Activated CD8-positive, alpha-beta memory T cell treated with anti-CD3 and anti-CD28 coated beads for 4 hours (primary cell): ENCODE data around the gene TMEM255B.
"Not testable (repeated sequence)": the region's sequence is repeated elsewhere in the genome, so short reads cannot be mapped to it uniquely, and the experiment has no call there.

ENCODE experiments used
- DNase-seq, 2 donors: peaks; one replicate each; pipeline ENCODE4 v3.0.0-alpha.2; 2020; ENCODE audit warnings: low read depth in 2 of 2

TMEM255B gene

DNA sequence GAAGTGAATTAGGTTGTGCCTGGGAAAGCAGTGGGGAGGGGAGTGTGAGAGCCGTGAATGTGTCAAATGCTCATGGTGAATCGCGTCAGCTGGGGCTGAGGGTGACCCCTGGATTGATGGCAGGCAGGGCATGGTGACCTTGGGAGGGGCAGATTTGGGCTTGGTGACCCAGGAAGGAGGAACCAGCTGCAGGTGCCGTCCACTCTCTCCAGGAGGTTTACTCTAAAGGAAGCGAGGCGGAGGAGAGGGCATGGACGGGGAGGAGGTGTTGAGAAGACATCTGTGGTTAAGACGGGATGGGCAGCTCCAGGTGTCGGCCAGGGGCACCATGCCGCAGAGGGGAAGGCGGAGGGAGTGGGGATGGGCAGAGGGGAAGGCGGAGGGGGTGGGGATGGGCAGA is 28.7 kb downstream of the TMEM255B start:
- no peak for DNase-seq

DNA sequence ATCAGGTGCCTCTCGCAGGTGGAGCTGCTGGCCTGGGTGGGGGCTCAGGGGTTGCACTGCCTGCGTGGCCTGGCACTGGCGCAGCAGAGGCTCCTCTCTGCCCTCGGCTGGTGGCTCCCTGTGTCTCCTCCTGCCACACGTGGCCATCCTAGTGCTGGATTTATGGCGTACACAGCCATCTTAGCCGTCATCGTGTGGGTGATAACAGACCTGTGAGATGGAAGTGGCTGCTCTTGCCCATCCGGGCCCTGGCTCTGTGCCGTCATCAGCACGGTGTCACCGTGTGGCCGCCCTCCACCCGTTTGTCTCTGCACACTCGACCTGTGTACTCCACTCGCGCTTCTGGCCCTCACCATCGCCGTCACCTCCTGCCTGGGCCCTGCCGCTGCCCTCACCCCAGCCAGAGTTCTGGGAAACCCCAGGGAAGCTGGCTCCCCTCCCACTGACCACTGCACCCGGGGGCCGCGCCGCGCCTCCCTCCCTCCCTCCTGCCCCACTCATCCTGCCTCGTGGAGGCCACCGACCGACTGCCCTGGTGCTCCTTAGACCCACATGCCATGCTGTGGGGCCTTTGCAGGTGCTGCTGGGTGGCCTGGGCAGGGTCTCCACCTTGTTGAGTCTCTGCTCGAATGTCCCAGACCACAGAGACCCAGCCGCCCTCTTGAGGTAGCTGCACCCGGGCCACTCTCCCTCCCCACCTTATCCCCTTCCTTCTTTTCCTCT is 29.5 kb downstream of the TMEM255B start:
- DNase-seq: no peak

DNA sequence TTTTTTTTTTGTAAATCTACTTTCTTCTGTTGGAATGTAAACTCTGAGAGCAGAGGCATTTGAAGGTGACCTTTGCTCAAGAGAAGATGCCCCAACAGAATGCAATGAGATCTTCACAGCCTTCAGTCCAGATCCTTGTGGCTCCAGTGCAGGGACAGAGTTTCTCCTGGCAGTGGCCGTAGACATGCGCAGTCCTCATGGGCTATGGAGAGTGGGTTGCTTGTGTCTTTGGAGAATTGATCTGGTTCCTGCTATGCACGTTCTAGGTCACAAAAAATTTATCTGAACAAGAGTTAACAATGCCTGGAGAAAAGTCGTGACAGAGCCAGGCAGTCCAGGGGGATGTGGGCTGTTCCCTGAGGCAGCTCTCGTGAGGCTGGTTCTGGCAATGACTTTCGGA is 30.1 kb downstream of the TMEM255B start:
- no peak for DNase-seq

DNA sequence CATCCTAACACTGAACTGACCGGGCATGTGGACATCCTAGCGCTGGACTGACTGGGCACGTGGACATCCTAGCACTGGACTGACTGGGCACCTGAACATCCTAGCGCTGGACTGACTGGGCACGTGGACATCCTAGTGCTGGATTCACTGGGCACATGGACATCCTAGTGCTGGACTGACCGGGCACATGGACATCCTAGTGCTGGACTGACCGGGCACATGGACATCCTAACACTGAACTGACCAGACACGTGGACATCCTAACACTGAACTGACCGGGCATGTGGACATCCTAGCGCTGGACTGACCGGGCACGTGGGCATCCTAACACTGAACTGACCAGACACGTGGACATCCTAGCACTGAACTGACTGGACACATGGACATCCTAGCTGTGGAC is 30.9 kb downstream of the TMEM255B start:
- not testable (repeated sequence) for DNase-seq

DNA sequence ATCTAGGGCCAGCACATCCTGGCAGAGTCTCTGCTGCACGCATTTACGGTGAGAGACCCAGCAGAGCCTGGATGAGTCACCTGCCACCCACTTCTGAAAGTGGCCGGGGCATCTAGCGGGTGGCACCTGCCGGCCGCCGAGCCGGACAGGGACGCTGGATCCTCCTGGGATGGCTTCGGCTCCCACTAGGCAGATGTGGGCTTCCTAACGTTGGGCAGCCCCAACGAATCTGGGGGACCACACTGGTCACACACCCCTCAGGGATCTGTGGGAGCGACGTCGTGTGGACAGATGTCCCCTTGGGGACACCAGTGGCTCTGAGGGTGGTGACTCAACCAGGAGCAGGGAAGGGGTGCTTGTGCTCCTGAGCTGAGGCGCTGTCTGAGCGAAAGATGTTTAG is 32.2 kb downstream of the TMEM255B start:
- no peak for DNase-seq

DNA sequence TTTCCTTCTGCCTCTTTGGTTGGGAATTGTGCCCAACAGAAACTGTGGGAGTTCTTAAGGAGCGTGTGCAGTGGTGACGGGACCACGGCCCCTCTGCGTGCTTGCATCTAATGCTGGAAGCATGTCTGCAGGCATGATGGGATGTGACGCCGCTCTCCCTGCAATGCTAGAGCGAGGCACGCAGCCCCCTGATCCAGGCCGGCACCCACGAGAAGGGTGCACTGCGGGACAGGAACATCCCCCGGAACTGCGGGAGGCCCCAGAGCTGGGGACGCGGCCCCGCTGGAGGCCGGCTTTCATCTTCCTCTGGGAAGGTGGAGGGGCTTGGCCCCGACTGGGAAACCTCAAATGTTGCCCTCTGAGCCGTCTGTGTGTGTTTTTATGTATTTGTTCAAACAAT is 32.7 kb downstream of the TMEM255B start:
- DNase-seq: no peak

DNA sequence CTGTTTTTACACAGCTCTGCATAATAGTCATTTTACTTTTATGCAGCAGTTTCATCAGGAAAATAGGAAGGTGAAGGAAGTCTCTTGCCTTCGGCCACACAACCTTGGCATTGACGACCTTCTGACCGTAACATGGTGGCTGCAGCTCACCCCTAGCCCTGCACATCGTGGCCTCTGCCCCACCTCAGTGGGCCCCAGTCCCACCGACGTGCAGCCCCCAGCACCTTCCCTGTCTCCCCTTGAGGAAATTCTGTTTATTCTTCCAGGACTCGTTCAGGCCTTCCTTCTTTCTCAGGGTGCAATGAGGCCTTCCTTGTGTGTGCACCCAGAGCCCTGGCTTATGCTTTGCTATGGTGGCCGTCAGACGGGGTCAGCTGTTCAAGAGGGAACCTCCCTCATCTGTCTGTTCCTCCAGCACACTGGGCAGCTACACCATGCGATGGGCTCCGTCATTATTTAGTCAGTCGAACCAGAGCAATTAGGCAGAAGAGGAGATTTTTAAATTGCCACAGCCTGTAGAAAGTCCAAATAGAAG is 33.3 kb downstream of the TMEM255B start:
- no peak for DNase-seq

DNA sequence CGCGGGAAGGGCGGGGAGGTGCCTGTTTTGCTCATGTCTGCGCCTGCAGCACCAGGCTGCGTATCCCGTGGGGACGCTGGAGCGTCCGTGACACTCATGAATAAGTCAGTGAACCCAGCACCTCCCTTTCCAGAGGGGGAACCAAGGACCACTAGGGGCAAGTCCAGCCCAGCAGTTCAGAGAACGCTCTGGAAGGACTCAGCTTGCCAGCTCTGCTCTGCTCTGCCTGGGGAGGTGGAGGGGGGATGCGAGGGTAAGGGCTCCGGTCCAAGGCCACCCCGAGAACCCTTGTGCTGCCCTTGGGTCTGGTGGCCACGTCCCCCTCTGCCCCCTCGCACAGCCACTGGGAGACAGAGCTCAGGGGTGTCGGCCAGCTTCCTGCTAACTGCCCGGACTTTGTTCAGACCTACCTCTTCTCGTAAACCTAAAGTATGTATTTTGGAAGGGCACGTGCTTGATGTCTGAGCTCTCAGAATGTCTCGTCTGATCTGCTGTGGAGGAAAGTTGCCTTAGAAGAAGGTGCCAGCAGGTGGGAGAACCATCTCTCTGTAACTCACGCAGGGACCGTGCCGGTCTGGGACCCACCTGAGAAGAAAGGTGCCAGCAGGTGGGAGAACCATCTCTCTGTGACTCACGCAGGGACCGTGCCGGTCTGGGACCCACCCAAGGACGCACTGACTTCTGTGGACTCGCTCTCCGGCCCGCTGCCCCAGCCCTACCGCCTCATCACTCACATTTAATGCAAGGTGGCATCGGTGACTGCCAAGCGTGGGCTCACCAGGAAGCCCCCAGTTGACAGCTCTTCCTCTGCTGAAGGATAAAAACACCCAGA is 34.1 kb downstream of the TMEM255B start:
- no peak for DNase-seq

DNA sequence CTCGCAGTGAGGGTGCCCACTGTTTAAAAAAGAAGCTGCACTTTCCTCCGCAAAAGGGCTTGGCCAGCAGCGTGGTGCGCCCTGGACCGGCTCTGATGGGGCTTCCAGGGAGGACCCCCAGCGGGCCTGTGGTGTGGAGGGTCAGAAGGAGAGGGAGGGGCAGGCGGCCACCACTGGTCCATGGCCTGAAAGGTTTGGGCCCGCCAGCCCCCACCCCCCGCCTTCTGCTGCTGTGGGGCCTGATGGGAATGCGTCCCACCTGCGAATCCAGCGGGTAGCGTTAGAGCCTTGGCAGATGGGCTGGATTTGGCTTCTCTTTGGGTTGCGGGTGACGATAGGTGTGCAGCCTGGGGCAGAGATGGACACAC is 34.7 kb downstream of the TMEM255B start:
- DNase-seq: no peak

DNA sequence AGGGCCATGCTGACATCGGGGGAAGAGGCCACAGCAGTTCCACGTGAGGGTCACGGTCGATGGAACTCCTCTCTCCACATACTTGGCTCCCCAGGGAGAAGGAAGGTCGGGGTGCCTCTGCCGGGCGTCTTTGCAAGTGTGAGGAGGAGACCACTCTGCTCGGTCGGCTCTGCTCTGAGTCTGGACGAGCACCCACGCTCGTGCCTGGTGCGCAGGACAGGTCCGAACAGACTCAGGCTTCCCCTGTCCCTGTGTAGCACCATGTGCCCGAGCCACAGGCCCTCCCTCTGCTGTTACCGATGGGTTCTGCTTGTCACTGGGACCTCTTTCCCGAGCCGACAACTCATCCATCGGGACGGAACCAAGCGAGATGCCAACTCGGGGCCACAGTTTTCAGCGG is 35.1 kb downstream of the TMEM255B start:
- no peak for DNase-seq

DNA sequence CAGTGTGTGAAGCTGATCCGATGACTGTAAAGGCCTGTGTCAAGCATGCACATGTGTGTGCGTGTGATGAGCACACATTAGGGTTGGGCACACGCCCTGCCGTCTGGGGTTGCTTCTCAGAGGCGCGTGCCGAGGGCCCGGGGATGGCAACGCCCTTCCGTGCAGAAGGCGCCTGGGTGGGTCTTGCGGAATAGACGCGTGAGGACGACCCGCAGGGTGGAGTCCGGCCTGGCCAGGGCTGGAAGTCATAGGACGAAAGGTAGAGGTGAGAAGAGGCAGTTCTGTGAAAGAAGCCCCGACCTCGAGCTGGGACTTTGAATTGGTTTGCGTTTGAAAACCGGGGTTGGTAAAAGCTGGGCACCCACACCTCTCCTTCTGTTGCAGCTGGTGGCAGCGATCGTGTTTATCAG is 35.7 kb downstream of the TMEM255B start:
- no peak for DNase-seq

DNA sequence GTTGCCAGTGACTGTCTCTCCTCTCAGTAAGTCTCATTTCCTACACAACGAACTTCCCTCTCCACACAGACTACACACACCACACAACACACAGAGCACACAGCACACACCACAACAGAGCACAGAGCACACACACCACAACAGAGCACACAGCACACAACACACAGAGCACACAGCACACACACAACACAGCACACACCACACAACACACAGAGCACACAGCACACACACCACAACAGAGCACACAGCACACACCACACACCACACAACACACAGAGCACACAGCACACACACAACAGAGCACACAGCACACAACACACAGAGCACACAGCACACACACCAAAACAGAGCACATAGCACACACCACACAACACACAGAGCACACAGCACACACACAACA is 36.3 kb downstream of the TMEM255B start:
- not testable (repeated sequence) for DNase-seq

DNA sequence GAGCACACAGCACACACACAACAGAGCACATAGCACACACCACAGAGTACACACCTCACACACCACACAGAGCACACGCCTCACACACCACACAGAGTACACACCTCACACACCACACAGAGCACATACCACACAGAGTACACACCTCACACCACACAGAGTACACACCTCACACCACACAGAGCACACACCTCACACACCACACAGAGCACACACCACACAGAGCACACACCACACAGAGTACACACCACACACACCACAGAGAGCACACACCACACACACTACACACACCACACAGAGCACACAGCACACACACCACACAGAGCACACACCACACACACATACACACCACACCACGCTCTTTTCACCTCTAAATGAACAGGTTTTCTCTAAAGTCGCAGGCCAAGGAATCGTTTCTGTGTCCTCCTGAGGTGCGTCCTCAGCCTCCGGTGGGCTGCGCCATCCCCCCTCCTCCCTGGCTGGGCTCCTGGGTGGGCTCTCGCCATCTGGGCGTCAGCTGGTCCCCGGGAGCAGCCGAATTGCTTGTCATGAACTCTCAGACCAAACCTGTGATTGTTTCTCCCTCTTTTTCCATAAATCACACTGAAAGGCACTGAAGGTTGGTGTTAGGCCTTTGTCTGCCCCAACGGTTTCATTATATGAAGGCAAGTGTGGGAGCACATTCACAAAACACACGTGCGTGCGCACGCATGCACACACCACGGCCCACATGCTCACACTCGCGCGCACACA is 37.4 kb downstream of the TMEM255B start:
- no peak for DNase-seq

DNA sequence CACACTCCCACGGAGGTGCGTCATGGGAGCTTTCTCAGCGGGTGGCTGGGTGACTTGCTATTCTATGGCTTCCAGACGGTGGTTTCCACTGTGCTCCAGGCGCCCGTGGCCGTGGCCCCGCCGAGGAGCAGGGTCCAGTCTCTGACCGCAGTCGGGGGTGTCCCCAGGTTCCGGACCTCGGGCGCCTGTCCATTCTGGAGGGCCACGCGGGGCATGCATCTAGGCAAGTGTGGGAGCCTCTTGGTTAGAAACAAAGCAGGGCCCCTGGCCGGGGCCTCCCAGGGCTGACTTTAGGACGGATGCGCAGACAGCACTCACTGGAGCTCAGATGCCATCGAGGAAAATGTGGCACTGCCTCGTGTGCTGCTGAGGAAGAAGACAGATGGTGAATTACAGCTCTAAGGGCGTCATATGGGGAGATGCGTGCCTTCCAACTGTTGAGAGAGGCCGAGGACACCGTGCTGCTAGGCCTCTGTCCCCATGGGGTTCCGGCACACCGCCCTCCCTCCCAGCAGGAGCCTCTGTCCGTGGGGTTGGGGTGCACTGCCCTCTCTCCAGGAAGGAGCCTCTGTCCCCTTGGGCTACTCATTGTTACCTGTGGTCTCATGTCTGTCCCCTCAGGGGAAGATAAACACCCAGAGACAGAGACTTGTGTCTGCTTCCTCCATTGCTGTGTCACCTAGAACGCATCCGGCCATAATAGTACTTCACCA is 38.1 kb downstream of the TMEM255B start:
- no peak for DNase-seq

DNA sequence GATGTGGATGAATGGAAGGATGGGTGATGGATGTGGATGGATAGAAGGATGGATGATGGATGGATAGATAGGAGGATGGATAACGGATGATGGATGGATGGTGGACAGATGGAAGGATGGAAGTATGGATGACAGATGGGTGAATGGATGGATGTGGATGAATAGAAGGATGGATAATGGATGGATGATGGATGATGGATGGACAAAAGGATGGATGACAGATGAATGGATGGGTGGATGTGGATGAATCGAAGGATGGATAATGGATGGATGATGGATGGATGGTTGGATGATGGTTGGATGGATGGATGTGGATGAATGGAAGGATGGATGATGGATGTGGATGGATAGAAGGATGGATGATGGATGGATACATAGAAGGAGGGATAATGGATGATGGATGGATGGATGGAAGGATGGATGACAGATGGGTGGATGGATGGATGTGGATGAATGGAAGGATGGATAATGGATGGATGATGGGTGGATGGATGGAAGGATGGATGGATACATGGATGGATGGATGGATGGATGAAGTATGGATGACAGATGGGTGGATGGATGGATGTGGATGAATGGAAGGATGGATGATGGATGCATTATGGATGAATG is 39.3 kb downstream of the TMEM255B start:
- no peak for DNase-seq

DNA sequence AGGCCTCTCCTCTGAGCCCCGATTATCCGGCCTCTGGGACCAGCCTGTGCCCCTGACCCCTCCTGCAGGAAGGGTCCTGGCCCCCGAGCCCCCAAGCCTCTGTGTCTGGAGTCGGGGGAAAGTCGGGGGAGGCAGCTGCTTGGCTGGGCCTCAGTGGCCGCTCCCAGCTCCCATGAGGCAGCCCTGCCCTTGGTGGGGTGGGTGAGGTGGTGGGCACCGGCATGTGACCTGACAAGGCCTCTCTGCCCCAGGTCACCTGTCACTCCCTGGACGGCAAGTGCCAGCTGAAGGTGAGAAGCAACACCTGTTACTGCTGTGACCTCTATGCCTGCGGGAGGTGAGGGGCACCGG is 41.5 kb downstream of the TMEM255B start:
- no peak for DNase-seq

DNA sequence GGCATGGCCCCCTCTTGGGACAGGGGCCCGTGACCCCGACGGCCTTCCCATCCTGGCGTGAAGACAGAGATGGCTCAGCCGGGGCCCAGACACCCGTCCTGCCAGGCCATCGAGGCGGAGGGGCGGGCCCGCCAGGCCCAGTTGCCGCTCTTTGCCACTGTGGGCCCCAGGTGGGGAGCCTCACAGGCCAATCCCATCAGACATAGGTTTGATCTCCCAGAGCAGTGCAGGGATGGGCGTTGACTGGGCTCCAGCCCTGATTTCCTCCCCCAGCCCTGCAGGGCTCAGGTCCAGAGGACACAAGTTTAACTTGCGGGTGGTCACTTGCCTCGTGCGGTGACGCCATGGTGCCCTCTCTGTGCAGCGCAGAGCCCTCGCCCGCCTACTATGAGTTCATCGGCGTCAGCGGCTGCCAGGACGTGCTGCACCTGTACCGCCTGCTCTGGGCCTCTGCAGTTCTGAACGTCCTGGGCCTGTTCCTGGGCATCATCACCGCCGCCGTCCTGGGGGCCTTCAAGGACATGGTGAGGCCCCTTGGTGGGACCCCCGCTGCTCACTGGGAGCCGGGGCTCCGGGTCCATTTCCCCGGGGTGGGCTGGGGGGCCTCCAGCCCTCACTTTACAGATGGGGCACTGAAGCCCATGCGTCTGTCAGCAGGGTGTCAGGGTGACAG is 42.4 kb downstream of the TMEM255B start:
- no peak for DNase-seq

DNA sequence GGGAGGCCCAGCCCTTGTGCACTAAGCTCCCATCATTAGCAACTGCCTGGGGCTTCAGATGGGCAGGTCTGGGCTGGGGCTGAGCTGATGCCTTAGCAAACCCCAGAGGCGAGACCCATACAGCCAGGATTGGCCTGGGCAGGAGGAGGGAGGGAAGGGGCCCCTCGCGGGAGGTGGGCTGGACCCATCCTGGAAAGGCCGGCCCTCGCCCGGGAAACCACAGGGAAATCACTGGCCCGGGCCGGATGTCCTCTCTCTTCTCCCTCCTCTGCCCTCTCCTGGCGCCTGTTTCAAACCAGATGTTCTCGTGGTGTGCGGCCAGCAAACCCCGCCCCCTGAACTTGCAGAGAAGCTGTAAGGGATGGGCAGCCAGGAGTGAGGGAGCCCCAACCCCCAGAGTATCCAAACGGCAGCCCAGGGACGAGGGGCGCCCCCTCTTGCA is 43.1 kb downstream of the TMEM255B start:
- no peak for DNase-seq

DNA sequence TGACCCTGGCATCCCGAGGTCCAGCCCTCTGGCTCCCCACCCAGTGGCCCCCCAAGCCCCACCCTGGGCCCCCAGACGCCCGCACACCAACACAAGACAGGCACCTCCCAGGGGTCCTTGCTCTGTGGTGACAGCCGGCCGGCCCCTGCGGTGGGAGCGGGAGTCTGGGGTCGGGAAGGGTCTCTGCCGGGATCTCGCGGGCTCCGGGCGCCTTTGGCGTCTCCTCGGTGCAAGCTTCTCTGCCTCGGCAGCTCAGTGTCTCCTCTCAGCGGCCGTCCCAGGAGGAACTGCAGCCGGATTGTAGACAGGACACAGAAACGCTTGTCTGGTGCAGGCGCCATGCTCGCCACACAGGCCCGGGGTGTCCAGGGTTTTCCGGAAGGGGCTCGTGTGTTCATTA is 43.7 kb downstream of the TMEM255B start:
- no peak for DNase-seq

DNA sequence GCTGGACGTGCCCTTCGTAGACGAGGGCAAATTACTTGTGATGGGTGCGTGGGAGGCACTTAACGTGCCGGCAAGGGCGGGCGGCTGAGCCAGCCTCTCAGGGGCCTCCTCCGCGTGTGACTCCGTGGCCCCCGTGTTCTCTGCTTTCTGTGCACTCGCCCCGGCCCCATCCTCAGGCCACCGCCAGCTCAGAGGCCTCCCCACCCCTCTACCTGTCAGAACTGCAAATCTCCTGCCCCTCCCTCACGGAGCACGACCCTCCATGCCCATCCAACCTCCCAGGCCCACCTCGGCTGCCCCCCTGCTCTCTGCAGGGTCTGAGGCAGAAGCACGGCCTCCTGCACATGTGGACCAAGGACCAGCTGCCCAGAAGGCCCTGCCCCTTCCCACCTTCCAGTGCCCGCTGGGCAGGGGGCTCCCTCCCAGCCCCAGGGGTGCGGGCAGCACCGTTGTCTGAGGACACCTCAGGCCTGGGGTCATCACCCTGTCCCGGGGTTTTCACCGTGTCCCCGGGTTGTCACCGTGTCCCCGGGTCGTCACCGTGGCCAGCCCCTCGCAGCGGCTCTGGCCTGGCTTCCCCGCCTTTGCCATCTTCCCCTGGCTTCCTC is 44.5 kb downstream of the TMEM255B start:
- no peak for DNase-seq
